K562 (cell line): ENCODE results near the gene INVS. TPM values are rescaled to one million over a fixed set of nuclear protein-coding genes. Genes with fewer than 3 reads are reported as not detected.

Experiments
- ATAC-seq: fragments of 200-7000 bp; cut with Tn5 transposase; 3 replicates; pipeline ENCODE4 v1.9.1; 2020; ENCODE audit warnings: moderate library complexity
- BruUV-seq: library from RNA; stranded (reverse); fragments of 400-500 nt; replicated peaks from 2 replicates; lab custom pipeline; 2021; lab: Mats Ljungman, UMichigan
- CTCF ChIA-PET: fragments of 300-600 bp; formaldehyde crosslinking; extraction: SDS; loops from one replicate; lab custom pipeline; 2021; ENCODE audit warnings: low intra/inter-chr PET ratio; lab: Yijun Ruan, JAX
- POLR2A ChIA-PET: fragments of 300-600, 350-650 bp; sonication (Branson Sonifier 250); formaldehyde crosslinking; extraction: SDS; loops from one replicate; lab custom pipeline; 2021; ENCODE audit warnings: antibody characterized with exemption, inconsistent platforms; lab: Yijun Ruan, JAX
- DNase-seq, 4 experiments: peaks; one replicate each; pipeline versions ENCODE4 v3.0.0 to v3.0.0-alpha.2; 2011 to 2018; ENCODE audit warnings: low spot score in 3 of 4, mixed read lengths in 3 of 4; ENCODE audit errors: extremely low read depth in 1 of 4
- FAIRE-seq: peaks from 2 replicates; lab custom pipeline; 2011; peaks lifted over from hg19 to GRCh38; lab: Jason Lieb, UNC
- H2AFZ ChIP-seq: 2 replicates; pipeline ENCODE4 v1.6.0; 2011; ENCODE audit warnings: low read depth, low read length, control low read depth, inconsistent platforms
- H3K27ac ChIP-seq: fragments of 200-600 bp; 3 replicates; pipeline ENCODE4 v1.8.0; 2011; ENCODE audit warnings: low read depth, mild to moderate bottlenecking, control low read depth, inconsistent platforms, low read length, moderate library complexity, mixed read lengths; ENCODE audit errors: extremely low read depth
- H3K27me3 ChIP-seq, 2 experiments: fragments of 300-600 bp in 1 of 2; 2 replicates in 1 of 2; 3 replicates in 1 of 2; pipeline versions ENCODE4 v1.6.0 to v1.8.0; 2011; ENCODE audit warnings: inconsistent platforms in 2 of 2, low read length in 2 of 2, mild to moderate bottlenecking in 1 of 2, mixed read lengths in 1 of 2, moderate library complexity in 1 of 2; ENCODE audit not compliant: control insufficient read depth in 2 of 2, insufficient read depth in 2 of 2
- H3K36me3 ChIP-seq: fragments of 300-600 bp; 3 replicates; pipeline ENCODE4 v1.8.0; 2011; ENCODE audit warnings: mild to moderate bottlenecking, low read length, inconsistent platforms; ENCODE audit not compliant: control insufficient read depth, insufficient read depth
- H3K4me1 ChIP-seq, 2 experiments: fragments of 200-600 bp in 1 of 2; replicated peaks in 1 of 2; 2 replicates in 1 of 2; 3 replicates in 1 of 2; pipeline versions ENCODE4 v1.5.1 to v1.8.0; 2011; ENCODE audit warnings: inconsistent platforms in 2 of 2, low read length in 2 of 2, mild to moderate bottlenecking in 1 of 2, mixed read lengths in 1 of 2, moderate library complexity in 1 of 2; ENCODE audit not compliant: control insufficient read depth in 2 of 2, insufficient read depth in 2 of 2
- H3K4me2 ChIP-seq: 2 replicates; pipeline ENCODE4 v1.6.1; 2011; ENCODE audit warnings: low read length, control low read depth, inconsistent platforms, mixed read lengths; ENCODE audit not compliant: insufficient read depth
- H3K4me3 ChIP-seq: fragments of 200-600 bp; sonication (generic), shearing (Covaris generic); 2 replicates; pipeline ENCODE4 v1.5.1; 2016; ENCODE audit warnings: control low read depth, inconsistent platforms
- H3K79me2 ChIP-seq: fragments of 200-600 bp; 3 replicates; pipeline ENCODE4 v1.8.0; 2011; ENCODE audit warnings: low read length, inconsistent platforms; ENCODE audit not compliant: control insufficient read depth, insufficient read depth
- H3K9ac ChIP-seq, 2 experiments: 2 replicates each; pipeline versions ENCODE4 v1.6.0 to v1.6.1; 2011; ENCODE audit warnings: low read depth in 2 of 2, low read length in 2 of 2, control low read depth in 1 of 2, inconsistent platforms in 1 of 2, mild to moderate bottlenecking in 1 of 2, mixed read lengths in 1 of 2; ENCODE audit not compliant: insufficient read depth in 1 of 2
- H3K9me1 ChIP-seq: one replicate; pipeline ENCODE4 v1.6.0; 2011; ENCODE audit warnings: inconsistent platforms, mild to moderate bottlenecking, low read length, moderate library complexity; ENCODE audit not compliant: control insufficient read depth, insufficient read depth
- H3K9me3 ChIP-seq: replicated peaks from 2 replicates; pipeline ENCODE4 v1.5.1; 2011; ENCODE audit warnings: low read depth, low read length, inconsistent platforms; ENCODE audit not compliant: control insufficient read depth, insufficient read depth
- H4K20me1 ChIP-seq: replicated peaks from 2 replicates; pipeline ENCODE4 v1.6.1; 2011; ENCODE audit warnings: low read length, inconsistent platforms, mixed read lengths; ENCODE audit not compliant: control insufficient read depth, insufficient read depth
- EP300 ChIP-seq: IDR thresholded peaks from 2 replicates; pipeline ENCODE4 v1.6.1; 2012; ENCODE audit warnings: low read length, improper control_type of control experiment
- GTF2B ChIP-seq: IDR thresholded peaks from 2 replicates; pipeline ENCODE4 v1.6.1; 2011; ENCODE audit not compliant: insufficient read length; ENCODE audit errors: extremely low read depth
- GTF2F1 ChIP-seq: IDR thresholded peaks from 2 replicates; pipeline ENCODE4 v1.6.1; 2011; ENCODE audit warnings: low read depth, low read length, improper control_type of control experiment
- NR4A1 ChIP-seq, 2 experiments: fragments of 250-450 bp in 1 of 2; fragments of 450-650 bp in 1 of 2; sonication (Bioruptor Pico) in 1 of 2; IDR thresholded peaks; 2 replicates each; pipeline versions ENCODE4 v1.4.0 to v1.6.1; 2016 to 2020; ENCODE audit warnings: mild to moderate bottlenecking in 2 of 2, missing compliant biosample characterization in 1 of 2, missing genetic modification characterization in 1 of 2, moderate library complexity in 1 of 2
- SMARCA5 ChIP-seq: fragments of 450-650 bp; IDR thresholded peaks from 2 replicates; pipeline ENCODE4 v1.6.1; 2016
- THAP12 ChIP-seq: fragments of 250-450 bp; sonication (Bioruptor Pico); IDR thresholded peaks from 2 replicates; pipeline ENCODE4 v1.9.0; 2021; ENCODE audit warnings: mild to moderate bottlenecking, inconsistent platforms
- WGBS: fragments of 100-300 bp; shearing (Covaris generic); methylation state at CpG from one replicate; pipeline ENCODE4 v1.1.6; 2016; ENCODE audit warnings: low coverage, mixed read lengths; ENCODE audit not compliant: insufficient coverage; ENCODE audit errors: missing lambda C conversion rate; 5-methylcytosine and 5-hydroxymethylcytosine counted together
- in situ Hi-C: fragments of 300-500 bp; cut with MboI; formaldehyde crosslinking; loops from 4 replicates; pipeline ENCODE4 v1.15.0; 2018; ENCODE audit warnings: inconsistent platforms, mixed read lengths
- intact Hi-C: fragments of 100-400 bp; cut with micrococcal nuclease; formaldehyde crosslinking; loops from 2 replicates; pipeline ENCODE4 v1.14.2; 2022
- polyA plus RNA-seq, 8 experiments: library from polyadenylated mRNA; depleted of rRNA in 4 of 8; stranded (reverse) in 5 of 8; unstranded in 3 of 8; fragments of >200 nt; fragmentation: Nextera tagmentation in 2 of 8; fragmentation: Illumina TruSeq in 1 of 8; extraction: Ambion mirVana in 2 of 8; extraction: Trizol in 1 of 8; gene quantifications; 2 replicates each; pipeline versions ENCODE4 v1.2.1 to v1.2.3, GENCODE V29; 2011 to 2014; ENCODE audit warnings: inconsistent platforms in 1 of 8, missing spikeins in 1 of 8
- total RNA-seq, 7 experiments: library from RNA; depleted of rRNA in 6 of 7; stranded (reverse); fragments of >200 nt in 6 of 7; fragmentation: Illumina TruSeq in 2 of 7; extraction: Trizol in 2 of 7; gene quantifications; 2 replicates each; pipeline versions ENCODE4 v1.2.1 to v1.2.3, GENCODE V29; 2011 to 2021; ENCODE audit warnings: low replicate concordance in 1 of 7
- TF ChIP-seq, protein P1 (sequence below), 2 experiments: IDR thresholded peaks; 2 replicates each; pipeline ENCODE4 v1.6.1; 2011; ENCODE audit warnings: borderline replicate concordance in 1 of 2, control low read depth in 1 of 2, low read depth in 1 of 2, low read length in 1 of 2, mild to moderate bottlenecking in 1 of 2, mixed read lengths in 1 of 2, moderate library complexity in 1 of 2; ENCODE audit not compliant: insufficient read depth in 1 of 2, insufficient read length in 1 of 2, poor library complexity in 1 of 2, severe bottlenecking in 1 of 2; ENCODE audit errors: extremely low read depth in 1 of 2
- TF ChIP-seq, protein P2 (sequence below): fragments of 250-450 bp; sonication (Bioruptor Pico); IDR thresholded peaks from 2 replicates; pipeline ENCODE4 v1.5.0; 2022; ENCODE audit warnings: mild to moderate bottlenecking

The INVS gene
- total and polyA plus RNA-seq, 9 of the 15 experiments (the other 6 are each of a cell fraction or from before 2014, with no cell fraction given): 0.77 to 18.5 (median 10.0) TPM

- no peak for ATAC-seq
- BruUV-seq: no TSS peak
- Histone ChIP-seq H3K9me3 (no peaks in the 10 kb centered on the region), H3K4me3 (no peak overlapping the region), H3K36me3 (peaks cover 51% of the 10 kb centered on the region; the same call in 2 of the 3 replicates), H3K9ac (no peak overlapping the region), H3K27me3 (no peaks in the 10 kb centered on the region), H3K79me2 (peaks cover 13% of the 10 kb centered on the region), H3K27ac (no peak overlapping the region), H3K9me1 (no peaks in the 10 kb centered on the region), H3K4me1 (peaks cover 0 to 6% of the 10 kb centered on the region in 2 experiments; a peak in 1 of 5 replicates), H4K20me1 (no peaks in the 10 kb centered on the region), H3K4me2 (no peak overlapping the region), H2AFZ (no peak overlapping the region)
- no peak for FAIRE-seq
- WGBS: 77% methylated on average over 4 of the region's 4 CpGs
- DNase-seq: no peak
- in situ Hi-C loops (no loop called here), intact Hi-C loops (no loop called here)
- ChIA-PET POLR2A (interaction anchor here (0.7 kb wide), 1 partner anchor 18 kb away, joined by 3 read pairs; no protein-coding TSS in a partner anchor), CTCF (interaction anchor here (0.6 kb wide), 1 partner anchor 118 kb away, joined by 3 read pairs; no protein-coding TSS in a partner anchor)
- TF ChIP-seq GTF2B (no peak), EP300 (no peak), GTF2F1 (no peak), THAP12 (CRISPR knock-in tag) (no peak), SMARCA5 (no peak), NR4A1 (CRISPR knock-in tag; IDR thresholded peaks at IDR 0.05) (no peak), NR4A1 (tag; IDR thresholded peaks at IDR 0.05) (no peak)
- TF ChIP-seq, protein P1, sequence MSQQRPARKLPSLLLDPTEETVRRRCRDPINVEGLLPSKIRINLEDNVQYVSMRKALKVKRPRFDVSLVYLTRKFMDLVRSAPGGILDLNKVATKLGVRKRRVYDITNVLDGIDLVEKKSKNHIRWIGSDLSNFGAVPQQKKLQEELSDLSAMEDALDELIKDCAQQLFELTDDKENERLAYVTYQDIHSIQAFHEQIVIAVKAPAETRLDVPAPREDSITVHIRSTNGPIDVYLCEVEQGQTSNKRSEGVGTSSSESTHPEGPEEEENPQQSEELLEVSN (IDR thresholded peaks at IDR 0.05; ENCODE audit: borderline replicate concordance in 1 of 2, extremely low read depth in 1 of 2, insufficient read depth in 1 of 2, insufficient read length in 1 of 2, low read depth in 1 of 2, low read length in 1 of 2, poor library complexity in 1 of 2, severe bottlenecking in 1 of 2): no peak
- TF ChIP-seq, protein P2, sequence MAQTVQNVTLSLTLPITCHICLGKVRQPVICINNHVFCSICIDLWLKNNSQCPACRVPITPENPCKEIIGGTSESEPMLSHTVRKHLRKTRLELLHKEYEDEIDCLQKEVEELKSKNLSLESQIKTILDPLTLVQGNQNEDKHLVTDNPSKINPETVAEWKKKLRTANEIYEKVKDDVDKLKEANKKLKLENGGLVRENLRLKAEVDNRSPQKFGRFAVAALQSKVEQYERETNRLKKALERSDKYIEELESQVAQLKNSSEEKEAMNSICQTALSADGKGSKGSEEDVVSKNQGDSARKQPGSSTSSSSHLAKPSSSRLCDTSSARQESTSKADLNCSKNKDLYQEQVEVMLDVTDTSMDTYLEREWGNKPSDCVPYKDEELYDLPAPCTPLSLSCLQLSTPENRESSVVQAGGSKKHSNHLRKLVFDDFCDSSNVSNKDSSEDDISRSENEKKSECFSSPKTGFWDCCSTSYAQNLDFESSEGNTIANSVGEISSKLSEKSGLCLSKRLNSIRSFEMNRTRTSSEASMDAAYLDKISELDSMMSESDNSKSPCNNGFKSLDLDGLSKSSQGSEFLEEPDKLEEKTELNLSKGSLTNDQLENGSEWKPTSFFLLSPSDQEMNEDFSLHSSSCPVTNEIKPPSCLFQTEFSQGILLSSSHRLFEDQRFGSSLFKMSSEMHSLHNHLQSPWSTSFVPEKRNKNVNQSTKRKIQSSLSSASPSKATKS (CRISPR knock-in tag): no peak
Measured at GRCh38 chr9:100104314-100104713, 5.3 kb downstream of the INVS start.
